Measurements from ENCODE around the gene DBN1.

The DBN1 gene

GRCh38 chr5:177443144-177443983 lies 30.1 kb downstream of the DBN1 start:
- DNase-seq (ENCODE audit: low read depth, low spot score) = no peak

DNA sequence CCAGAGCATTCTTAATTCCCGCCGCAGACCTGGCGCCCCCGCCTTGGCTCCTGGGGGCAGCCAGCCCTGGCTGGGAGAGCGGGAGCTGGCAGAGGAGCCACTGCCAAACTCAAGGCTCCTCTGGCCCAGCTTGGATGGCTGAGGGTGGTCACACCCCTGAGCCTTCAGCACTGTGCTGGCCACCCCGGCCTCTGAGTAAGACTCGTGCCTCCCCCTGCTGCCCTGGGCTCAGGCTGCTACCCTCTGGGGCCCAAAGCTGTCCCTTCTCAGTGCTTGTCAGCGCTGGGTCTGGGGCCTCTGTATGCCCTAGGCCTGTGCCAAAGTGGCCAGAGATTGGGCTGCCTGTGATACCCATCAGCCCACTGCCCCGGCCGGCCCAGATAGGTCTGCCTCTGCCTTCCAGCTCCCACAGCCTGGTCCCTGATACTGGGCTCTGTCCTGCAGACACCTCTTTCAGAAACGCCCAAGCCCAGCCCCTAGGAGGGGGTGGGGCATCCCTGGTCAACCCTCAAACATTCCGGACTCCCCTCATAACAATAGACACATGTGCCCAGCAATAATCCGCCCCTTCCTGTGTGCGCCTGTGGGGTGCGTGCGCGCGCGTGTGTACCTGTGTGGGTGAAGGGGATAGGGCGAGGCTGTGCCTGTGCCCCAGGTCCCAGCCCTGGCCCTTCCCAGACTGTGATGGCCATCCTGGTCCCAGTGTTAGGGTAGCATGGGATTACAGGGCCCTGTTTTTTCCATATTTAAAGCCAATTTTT lies 31.2 kb downstream of the DBN1 start:
- no peak for DNase-seq (ENCODE audit: low read depth, low spot score)

DNA sequence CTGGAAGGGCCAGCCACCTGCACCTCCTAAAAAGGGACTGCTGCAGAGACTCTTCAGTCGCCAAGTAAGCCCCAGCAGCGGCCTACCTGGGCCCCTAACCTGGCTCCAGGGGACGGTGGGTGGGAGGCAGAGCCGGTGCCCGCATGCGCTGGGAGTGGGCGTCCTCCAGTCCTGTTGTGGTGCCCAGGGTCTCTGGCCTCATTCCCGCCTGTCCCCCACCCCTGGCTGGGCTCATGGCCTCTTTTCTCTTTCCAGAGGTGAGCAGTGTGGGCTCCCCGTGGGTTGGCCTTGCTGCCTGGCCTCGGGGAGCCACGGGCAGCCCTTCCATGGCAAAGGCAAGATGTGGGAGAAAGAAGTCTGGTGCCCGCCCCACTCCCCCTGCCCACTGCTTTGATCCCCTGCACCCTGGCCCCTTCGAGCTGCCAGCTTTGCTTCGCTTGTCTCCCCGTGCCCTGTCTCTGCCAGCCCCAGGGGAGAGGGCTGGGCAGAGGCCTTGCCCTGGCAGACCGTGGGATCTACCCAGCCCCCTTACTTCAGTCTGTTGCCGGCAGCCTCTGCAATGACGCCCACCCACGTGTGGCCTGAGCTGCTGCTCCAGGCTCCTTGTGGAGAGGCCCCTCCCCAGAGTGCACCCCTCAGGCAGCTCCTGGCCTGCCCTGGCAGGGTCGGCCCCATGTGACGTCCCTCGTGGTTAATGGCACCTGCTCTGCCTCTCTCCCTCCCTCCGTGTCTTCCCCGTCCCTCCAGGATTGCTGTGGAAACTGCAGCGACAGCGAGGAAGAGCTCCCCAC lies 32.2 kb downstream of the DBN1 start:
- no peak for DNase-seq (ENCODE audit: low read depth, low spot score)

DNA sequence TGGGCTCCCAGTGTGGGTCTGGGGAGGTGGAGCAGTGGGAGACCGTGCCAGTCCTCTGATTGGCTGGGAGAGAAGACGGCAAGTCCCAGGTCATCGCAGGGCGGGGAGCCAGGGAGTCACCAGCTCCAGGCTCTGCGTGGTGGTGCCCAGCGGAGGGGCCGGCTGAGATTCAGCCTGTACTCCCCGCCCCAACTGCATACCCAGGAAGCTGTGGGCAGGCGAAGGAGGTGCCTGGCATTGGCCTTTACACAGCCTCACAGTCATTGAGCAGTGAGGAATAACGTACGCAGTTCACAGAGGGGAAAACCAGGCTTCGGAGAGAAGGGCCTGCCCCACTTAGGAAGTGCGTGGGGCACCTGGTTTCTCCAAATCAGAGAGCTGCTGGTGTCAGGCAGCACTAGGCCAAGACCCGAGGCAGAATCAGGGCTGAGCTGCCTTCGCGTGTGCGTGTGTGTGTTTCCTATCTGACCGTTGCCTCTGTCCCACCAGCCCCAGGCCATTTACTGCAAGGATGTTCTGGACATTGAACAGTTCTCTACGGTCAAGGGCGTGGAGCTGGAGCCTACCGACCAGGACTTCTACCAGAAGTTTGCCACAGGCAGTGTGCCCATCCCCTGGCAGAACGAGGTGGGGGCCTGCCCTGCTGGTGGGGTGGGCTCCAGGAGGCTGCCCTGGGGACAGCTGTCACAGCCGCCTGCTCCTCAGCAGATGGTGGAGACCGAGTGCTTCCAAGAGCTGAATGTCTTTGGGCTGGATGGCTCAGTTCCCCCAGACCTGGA lies 33.0 kb downstream of the DBN1 start:
- DNase-seq (ENCODE audit: low read depth, low spot score) = no peak

DNA sequence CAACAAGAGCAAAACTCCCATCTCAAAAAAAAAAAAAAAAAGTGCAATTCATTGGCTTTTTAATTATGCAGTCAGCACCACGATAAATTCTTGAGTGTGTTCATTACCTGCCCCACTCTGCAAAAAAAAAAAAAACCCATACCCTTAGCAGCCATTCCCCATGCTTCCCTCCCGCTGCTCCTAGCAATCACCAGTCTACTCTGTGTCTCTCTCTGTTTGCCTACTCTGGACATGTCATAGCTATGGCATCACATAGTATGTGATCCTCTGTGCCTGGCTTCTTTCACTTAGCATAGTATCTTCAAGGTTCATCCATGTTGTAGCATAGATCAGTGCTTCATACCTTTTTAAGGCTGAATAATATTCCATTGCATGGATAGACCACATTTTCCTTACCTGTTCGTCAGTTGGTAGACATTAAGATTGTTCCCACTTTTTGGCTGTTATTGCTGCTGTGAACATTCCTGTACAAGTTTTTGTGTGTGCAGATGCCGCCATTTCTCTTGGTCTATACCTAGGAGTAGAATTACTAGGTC lies 33.8 kb downstream of the DBN1 start:
- no peak for DNase-seq (ENCODE audit: low read depth, low spot score)

DNA sequence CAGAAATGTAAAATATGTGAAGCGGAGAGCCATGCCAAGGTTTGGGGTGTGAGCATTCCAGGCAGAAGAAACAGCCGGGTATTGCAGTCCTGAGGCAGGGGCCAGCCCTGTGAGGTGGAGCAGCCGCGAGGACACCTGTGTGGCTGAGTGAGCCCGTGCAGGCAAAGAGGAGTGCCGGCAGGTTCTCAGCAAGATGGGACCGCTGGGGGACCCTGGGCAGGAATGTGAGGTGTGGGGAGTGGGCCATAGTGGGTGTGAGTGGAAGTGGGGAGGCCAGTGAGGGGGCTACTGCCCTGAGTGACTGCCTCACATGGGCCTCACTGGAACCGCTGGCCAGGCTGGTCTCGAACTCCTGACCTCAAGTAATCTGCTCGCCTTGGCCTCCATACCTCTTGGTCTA lies 35.0 kb downstream of the DBN1 start:
- no peak for DNase-seq (ENCODE audit: low read depth, low spot score)

DNA sequence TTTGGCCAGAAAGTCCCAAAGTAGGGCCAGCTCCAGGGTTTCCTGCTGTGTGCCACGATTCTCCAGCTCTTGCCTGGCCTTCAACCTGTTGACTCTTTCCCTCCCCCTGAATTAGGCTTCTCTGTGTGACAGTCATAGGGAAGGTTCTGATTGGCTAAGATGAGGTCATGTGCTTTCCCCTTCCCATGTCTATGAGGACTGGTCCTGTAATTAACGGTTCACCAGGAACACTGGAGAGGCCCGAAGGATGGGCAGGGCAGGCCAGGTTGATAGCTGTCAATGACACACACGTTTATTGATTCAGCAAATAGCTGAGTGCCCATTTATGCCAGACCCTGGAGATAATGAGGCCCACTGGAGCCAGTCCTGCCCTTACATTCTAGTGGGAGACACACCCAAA lies 35.8 kb downstream of the DBN1 start:
- DNase-seq (ENCODE audit: low read depth, low spot score) = no peak

DNA sequence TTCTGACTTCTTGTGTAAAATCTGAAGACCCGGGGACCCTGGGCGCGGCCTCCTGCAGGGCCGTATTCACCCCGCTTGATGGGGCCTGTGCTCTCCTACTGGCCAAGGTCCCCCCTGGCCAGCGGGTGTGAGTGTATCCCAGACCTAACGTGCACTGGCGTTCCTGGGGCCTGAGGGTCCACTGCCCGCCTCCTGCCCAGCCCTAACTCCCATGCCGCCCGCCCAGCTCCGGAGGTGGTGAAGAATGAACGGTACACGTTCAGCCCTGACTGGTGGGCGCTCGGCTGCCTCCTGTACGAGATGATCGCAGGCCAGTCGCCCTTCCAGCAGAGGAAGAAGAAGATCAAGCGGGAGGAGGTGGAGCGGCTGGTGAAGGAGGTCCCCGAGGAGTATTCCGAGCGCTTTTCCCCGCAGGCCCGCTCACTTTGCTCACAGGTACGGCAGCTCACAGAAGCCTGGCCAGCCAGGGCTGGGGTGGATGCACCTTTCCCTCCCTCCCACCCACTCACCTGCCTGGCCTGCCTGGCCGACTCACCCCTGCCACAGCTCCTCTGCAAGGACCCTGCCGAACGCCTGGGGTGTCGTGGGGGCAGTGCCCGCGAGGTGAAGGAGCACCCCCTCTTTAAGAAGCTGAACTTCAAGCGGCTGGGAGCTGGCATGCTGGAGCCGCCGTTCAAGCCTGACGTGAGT lies 37.4 kb downstream of the DBN1 start:
- no peak for DNase-seq (ENCODE audit: low read depth, low spot score)

GRCh38 chr5:177434942-177435738 lies 38.3 kb downstream of the DBN1 start:
- DNase-seq (ENCODE audit: low read depth, low spot score) = no peak

DNA sequence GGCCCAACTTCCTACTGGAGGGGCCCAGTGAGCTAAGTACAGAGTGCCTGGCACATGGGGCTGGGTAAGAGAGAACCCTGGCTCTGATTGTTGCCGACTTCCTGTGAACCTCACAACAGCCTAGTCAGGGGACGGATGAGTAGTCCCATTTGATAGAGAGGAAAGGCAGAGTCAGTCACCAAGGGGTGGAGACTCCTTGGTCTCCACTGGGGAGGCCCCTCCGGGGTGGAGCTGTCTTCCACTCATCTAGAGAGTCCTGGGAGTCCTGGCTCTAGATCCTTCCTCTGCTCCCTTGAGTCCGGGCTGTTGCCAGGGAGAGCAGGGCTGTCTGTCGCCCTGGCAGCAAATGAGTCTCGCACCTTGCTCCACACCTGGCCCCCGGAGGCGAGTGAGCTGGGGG lies 39.0 kb downstream of the DBN1 start:
- no peak for DNase-seq (ENCODE audit: low read depth, low spot score)

DNA sequence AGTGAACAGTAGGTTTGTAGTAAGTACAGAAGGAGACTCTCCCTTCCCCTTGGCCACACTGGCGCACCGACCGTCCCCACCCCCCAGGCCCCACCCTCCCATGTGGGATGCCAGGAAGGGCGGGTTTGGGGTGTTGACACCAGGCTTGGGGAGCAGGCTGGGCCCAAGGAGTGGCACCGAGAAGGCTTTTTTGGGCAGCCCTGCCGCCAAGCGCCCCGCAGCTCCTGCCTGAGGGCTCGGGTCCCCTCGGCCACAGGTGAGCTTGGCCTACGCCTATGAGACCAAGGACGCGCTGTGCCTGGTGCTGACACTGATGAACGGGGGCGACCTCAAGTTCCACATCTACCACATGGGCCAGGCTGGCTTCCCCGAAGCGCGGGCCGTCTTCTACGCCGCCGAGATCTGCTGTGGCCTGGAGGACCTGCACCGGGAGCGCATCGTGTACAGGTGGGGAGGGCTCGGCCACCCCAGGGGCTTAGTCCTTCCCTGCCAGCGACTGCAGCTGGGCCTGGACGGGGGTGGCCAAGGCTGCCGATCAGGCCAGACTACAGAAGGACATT lies 39.7 kb downstream of the DBN1 start:
- no peak for DNase-seq (ENCODE audit: low read depth, low spot score)

- no peak for DNase-seq (ENCODE audit: low read depth, low spot score)
Observed at GRCh38 chr5:177432839-177433657, 40.4 kb downstream of the DBN1 start.

GRCh38 chr5:177432143-177432838 lies 41.1 kb downstream of the DBN1 start:
- DNase-seq (ENCODE audit: low read depth, low spot score) = no peak

DNA sequence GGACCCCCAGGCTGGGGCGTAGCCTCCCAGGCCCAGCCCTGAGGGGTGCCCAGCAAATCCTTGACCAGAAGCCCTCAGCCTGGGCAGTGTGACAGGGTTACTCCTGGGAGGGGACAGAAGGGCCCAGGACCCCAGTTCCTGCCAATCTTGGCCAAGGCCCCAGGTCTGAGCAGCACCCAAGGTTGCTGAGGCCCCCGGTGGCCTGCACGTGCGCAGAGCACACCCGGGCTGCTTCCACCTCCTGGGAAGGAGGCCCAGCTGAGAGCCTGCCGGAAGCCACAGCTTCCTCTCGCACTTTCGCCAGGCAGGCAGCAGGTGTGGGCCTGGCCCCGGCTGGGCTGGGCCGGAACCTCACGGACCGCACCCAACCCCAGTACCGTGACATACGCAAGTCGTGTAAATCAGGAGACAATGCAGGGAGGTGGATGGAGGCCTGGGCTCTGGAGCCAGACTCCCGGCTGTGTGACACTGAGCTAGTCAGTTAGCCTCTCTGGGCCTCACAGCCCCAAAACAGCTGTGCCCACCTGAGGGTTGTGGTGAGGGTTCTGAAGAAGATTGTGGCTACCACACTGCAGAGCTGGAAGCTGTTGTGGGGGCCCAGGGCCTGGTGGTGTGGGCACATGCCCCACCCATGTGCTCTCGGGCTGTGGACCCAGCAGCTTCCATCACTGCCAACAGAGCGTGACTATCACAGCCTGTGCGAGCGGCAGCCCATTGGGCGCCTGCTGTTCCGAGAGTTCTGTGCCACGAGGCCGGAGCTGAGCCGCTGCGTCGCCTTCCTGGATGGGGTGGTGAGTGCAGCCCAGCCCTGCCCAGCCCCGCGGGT lies 41.9 kb downstream of the DBN1 start:
- no peak for DNase-seq (ENCODE audit: low read depth, low spot score)

DNA sequence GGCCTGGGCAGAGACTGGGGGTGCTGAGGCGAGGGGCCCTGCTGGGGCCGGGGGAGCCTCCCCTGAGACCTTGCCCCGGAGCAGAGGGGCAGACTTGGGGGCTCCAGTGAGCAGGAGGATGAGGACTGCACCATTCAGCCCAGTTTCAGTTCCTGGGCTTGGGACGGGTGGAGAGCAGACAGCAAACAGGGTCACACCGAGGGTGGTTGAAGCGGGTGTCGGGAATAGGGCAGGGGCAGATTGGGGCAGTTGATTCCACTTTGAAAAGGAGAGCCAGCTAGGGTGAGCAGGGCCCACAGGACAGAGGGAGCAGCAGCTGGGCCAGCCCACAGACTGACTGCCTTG lies 42.5 kb downstream of the DBN1 start:
- no peak for DNase-seq (ENCODE audit: low read depth, low spot score)

DNA sequence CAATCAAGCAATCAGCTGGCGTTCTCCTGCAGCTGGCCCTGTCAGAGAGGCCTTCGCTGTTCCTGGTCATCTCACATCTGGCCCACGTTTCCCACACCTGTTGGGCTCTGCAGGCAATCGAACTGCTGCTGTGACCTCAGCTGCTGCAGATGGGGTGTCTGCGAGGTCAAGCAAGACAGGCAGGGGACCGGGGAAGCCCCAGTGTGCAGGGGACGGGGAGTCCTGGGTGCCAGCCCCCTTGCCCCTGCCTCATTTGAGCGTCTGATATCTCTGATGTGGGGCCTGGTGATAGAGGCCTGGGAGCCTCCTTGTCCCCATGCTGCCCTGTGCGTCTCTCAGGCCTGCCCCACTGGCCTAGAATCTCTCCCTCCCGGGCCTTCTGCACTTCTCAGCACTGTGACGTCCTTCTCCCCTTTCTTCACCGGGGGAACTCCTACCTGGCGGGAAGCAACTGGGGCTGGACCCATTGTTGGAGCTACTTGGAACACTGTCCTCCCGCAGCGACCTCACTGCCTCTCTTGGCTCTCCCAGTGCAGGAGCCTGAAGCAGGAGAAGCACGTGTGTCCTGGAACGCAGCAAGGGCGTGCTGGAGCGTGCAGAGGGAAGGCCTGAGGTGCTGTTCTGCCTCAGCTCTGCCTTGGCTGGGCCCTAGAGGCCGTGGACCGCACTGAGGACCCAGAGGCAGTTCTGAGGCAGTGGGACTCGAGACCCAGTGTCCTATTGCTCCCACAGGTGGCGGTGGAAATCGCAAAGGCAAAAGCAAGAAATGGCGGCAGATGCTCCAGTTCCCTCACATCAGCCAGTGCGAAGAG lies 43.1 kb downstream of the DBN1 start:
- no peak for DNase-seq (ENCODE audit: low read depth, low spot score)
